GM12873 (cell line): ENCODE results near the gene ATP11A.

Source experiments
- TF ChIP-seq, protein P1 (sequence below): IDR thresholded peaks from 2 replicates; pipeline ENCODE4 v1.5.1; 2012; ENCODE audit warnings: low read depth, mild to moderate bottlenecking, moderate library complexity, low read length, control low read depth; ENCODE audit not compliant: insufficient read depth; ENCODE audit errors: missing control alignments

The ATP11A gene

DNA sequence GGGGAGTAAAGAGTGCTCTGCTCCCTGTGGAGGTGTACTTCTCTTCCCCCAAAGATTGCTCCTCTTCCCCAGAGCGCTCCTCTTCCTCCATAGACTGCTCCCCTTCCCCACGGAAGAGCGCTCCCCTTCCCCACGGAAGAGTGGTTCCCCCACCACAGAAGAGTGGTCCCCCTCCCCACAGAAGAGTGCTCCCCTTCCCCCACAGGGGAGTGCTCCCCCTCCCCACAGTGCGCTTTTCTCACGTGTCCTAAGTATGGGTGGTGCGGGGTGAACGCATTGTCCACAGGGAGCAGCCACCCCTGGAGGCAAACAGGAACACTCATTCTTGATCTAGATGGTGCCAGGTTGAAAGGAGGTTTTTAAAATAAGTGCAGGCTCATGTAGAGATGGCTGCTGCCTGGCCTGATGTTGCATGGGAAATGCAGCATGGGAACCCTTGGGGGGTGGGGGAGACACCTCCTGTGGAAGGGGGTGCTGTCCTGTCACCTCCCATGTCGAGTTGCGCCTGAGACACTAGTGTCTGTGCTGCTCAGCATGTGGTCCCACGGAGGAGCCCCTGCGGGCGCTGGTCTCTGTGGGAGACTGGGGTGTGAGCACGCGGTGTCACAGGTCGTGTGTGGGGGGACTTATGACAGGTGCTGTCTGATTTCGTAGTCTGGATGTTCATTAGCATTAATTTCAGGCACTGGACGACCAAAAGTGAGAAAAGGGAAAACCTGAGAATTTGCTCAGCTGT is 52.2 kb downstream of the ATP11A start:
- TF ChIP-seq, protein P1, sequence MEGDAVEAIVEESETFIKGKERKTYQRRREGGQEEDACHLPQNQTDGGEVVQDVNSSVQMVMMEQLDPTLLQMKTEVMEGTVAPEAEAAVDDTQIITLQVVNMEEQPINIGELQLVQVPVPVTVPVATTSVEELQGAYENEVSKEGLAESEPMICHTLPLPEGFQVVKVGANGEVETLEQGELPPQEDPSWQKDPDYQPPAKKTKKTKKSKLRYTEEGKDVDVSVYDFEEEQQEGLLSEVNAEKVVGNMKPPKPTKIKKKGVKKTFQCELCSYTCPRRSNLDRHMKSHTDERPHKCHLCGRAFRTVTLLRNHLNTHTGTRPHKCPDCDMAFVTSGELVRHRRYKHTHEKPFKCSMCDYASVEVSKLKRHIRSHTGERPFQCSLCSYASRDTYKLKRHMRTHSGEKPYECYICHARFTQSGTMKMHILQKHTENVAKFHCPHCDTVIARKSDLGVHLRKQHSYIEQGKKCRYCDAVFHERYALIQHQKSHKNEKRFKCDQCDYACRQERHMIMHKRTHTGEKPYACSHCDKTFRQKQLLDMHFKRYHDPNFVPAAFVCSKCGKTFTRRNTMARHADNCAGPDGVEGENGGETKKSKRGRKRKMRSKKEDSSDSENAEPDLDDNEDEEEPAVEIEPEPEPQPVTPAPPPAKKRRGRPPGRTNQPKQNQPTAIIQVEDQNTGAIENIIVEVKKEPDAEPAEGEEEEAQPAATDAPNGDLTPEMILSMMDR = no peak

DNA sequence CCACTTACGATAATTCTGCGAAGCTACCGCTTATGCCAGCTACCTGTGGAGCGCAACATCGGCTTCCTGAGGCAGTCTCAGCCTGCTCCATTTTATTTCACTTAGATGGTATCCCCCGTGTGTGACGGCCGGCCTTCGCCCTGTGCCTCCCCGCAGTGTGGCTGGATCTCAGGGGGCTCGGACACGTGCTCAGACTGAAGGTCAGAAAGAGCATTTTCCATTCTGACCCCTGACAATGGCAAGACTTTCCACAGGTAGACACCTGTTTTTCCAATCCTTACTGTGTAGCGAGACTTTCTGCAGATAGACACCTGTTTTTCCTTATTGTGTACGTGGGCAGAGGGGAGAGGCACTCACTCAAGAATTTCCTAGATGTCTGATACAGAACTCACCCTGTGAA is 52.7 kb downstream of the ATP11A start:
- TF ChIP-seq, protein P1 = no peak

DNA sequence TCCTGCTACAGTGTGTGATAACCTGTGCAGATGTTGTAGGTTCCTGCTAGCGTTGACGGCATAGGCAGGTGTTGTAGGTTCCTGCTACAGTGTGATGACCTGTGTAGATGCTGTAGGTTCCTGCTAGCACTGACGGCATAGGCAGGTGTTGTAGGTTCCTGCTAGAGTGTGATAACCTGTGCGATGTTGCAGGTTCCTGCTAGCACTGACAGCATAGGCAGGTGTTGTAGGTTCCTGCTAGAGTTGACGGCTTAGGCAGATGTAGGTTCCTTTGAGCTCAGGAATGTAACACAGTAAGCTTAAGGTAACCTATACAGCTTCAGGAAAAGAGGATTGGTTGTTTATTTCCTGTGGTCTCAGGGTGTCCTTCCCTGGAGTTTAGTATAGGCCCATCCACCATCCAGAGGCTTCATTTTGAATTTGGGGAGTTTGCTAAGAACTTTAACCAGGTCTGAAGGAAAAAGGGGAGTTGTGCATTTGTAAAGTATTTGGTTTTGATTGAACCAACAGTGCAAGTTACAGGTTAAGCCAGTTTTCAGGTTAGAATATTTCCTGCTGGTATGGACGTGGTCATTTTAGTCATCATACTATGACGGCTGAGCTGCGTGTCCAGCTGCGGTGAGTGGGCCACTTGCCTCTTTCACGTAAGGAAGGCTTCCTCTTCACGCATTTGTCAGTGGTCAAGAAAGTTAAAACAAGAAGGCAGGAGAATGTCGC is 53.8 kb downstream of the ATP11A start:
- TF ChIP-seq, protein P1 = no peak

DNA sequence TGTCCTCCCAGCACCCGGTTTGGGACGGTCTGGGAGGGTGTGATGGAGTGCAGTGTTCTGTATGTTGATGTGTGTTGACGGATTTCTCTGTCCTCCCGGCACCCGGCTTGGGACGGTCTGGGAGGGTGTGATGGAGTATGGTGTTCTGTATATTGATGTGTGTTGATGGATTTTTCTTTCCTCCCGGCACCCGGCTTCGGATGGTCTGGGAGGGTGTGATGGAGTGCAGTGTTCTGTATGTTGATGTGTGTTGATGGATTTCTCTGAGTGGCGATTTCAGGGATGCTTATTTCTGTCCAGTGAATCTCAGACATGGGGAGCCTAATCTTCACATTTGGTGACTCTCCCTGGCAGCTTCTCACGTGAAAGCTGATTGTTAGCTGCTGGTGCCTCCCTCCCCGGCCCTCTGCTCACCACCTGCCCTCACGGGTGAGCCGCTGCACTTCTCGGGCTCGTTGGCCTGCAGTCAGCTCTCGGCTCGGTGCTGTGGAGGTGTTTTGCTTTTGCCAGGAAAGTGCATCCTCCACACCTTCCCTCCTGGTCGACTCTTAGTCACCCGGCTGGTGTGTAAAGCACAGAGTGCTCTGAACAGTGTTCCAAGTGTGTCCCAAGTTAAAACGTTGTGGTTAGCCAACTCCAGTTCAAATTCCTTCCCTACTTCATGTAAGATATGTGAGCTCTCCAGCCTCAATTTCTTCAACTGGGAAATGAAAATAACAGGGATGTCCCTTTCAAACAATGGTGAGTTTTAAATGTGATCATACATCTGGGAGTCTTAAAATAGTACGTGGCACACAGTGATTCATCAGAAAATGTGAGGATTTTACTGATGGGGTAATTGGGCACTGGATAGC is 54.6 kb downstream of the ATP11A start:
- TF ChIP-seq, protein P1 = no peak

DNA sequence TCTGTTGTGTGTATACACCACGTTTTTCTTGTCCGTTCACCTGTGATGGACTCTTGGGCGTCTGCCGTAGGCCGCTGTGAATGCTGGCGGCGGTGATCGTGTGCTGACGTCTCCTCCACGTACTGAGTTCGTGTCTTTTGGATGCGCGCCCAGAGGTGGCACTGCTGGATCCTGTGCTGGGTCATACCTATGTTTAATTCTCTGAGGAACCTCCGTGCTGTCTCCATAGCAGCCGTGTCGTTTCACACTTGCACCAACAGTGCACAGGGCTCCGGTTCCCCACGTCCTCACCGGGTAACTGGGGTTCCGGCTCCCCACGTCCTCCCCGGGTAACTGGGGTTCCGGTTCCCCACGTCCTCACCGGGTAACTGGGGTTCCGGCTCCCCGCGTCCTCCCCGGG is 56.2 kb downstream of the ATP11A start:
- TF ChIP-seq, protein P1 = no peak

DNA sequence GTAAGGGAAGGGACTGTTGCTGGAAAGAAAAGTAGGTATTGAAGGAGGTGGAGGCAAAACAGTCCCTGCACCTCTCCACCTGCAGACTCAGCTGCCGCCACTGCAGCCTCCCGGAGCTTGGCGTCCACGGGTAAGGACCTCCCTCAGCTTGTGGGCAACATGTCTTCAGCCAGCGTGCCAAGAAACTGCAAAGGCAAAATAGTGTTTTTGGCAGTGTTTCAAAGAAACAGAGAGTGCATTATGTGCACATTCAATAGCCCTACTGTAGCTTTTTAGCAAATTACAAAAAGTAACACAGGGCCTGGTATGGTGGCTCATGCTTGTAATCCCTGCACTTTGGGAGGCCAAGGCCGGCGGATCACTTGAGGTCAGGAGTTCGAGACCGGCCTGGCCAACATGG is 57.4 kb downstream of the ATP11A start:
- TF ChIP-seq, protein P1 = no peak

DNA sequence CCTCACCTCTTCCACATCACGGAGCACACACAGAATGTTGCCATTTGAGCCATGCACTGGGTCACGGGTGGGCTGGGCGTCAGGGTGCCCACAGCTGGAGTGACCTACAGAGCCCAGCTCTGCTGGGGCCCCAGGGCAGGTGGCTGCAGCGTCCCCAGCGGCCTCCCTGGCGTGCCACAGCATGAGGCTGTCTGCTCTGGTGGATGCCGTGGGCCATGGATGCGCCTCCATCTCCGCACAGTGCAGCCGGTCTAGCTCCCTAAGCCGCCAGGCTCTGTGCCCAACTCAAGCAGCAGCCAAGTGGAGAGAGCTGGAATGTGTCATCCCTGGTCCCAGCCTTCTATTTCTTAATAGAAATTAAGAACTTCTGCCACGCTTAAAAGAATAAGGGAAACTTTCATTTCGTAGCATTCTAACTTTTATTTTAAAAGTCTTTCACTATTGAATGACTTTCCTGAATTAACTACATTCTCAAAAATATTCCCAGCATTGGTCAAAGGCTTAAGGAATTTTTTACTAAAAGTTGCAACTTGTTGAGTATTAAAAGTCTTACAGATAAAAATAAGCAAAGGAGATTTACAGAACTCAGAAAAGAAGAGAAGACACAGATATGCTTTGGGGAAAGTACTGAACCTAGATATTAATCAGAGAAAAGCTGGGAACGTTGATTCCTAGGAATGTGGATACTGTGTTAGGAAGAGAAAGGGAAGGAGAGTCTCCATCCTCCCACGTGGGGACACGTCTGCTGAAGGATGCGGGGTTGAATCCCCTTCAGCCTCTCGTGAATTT is 59.3 kb downstream of the ATP11A start:
- TF ChIP-seq, protein P1 = no peak
